Measurements from ENCODE around the gene SLC13A3.

SLC13A3 gene

GRCh38 chr20:46624946-46625345 is 26.3 kb downstream of the SLC13A3 start:
- Histone ChIP-seq H3K4me3 (ENCODE audit: insufficient read depth, low read depth, low read length) (no peak overlapping the region), H3K27me3 (ENCODE audit: control insufficient read depth, insufficient read depth, low read length, poor library complexity, severe bottlenecking) (no peaks in the 10 kb centered on the region), H3K9me3 (ENCODE audit: control insufficient read depth, low read length) (peaks cover 3% of the 10 kb centered on the region), H3K4me1 (ENCODE audit: control insufficient read depth, insufficient read depth, low read length) (peaks cover 32% of the 10 kb centered on the region), H3K27ac (ENCODE audit: insufficient read depth, low read depth, low read length, poor library complexity, severe bottlenecking) (no peak overlapping the region), H3K36me3 (ENCODE audit: control insufficient read depth, insufficient read depth, low read length) (no peaks in the 10 kb centered on the region)
- 87 to 96% methylated on average over 1 to 2 of the region's 2 CpGs for WGBS, 2 experiments

- Histone ChIP-seq H3K27ac (ENCODE audit: insufficient read depth, low read depth, low read length, poor library complexity, severe bottlenecking) (no peak overlapping the region), H3K27me3 (ENCODE audit: control insufficient read depth, insufficient read depth, low read length, poor library complexity, severe bottlenecking) (no peaks in the 10 kb centered on the region), H3K36me3 (ENCODE audit: control insufficient read depth, insufficient read depth, low read length) (no peaks in the 10 kb centered on the region), H3K4me1 (ENCODE audit: control insufficient read depth, insufficient read depth, low read length) (peaks cover 30% of the 10 kb centered on the region), H3K4me3 (ENCODE audit: insufficient read depth, low read depth, low read length) (no peak overlapping the region), H3K9me3 (ENCODE audit: control insufficient read depth, low read length) (peaks cover 3% of the 10 kb centered on the region)
- 0 to 13% methylated on average over 1 of the region's 1 CpG for WGBS, 2 experiments
Measured at GRCh38 chr20:46622165-46622564, 29.1 kb downstream of the SLC13A3 start.

GRCh38 chr20:46621492-46621891 is 29.8 kb downstream of the SLC13A3 start:
- H3K36me3 ChIP-seq (ENCODE audit: control insufficient read depth, insufficient read depth, low read length), result no peaks in the 10 kb centered on the region
- H3K27ac ChIP-seq (ENCODE audit: insufficient read depth, low read depth, low read length, poor library complexity, severe bottlenecking), result no peak overlapping the region
- H3K4me3 ChIP-seq (ENCODE audit: insufficient read depth, low read depth, low read length), result no peak overlapping the region
- peaks cover 3% of the 10 kb centered on the region for H3K9me3 ChIP-seq (ENCODE audit: control insufficient read depth, low read length)
- peaks cover 24% of the 10 kb centered on the region for H3K4me1 ChIP-seq (ENCODE audit: control insufficient read depth, insufficient read depth, low read length)
- H3K27me3 ChIP-seq (ENCODE audit: control insufficient read depth, insufficient read depth, low read length, poor library complexity, severe bottlenecking), result no peaks in the 10 kb centered on the region
- 85 to 86% methylated on average over 4 of the region's 4 CpGs for WGBS, 2 experiments

GRCh38 chr20:46619445-46619844 is 31.8 kb downstream of the SLC13A3 start:
- 93 to 94% methylated on average over 2 of the region's 2 CpGs for whole genome bisulfite sequencing, 2 experiments
- Histone ChIP-seq H3K27me3 (ENCODE audit: control insufficient read depth, insufficient read depth, low read length, poor library complexity, severe bottlenecking) (no peaks in the 10 kb centered on the region), H3K9me3 (ENCODE audit: control insufficient read depth, low read length) (peaks cover 3% of the 10 kb centered on the region), H3K36me3 (ENCODE audit: control insufficient read depth, insufficient read depth, low read length) (no peaks in the 10 kb centered on the region), H3K27ac (ENCODE audit: insufficient read depth, low read depth, low read length, poor library complexity, severe bottlenecking) (no peak overlapping the region), H3K4me3 (ENCODE audit: insufficient read depth, low read depth, low read length) (no peak overlapping the region), H3K4me1 (ENCODE audit: control insufficient read depth, insufficient read depth, low read length) (peaks cover 18% of the 10 kb centered on the region)

GRCh38 chr20:46618316-46619100 is 32.8 kb downstream of the SLC13A3 start:
- Histone ChIP-seq H3K27me3 (ENCODE audit: control insufficient read depth, insufficient read depth, low read length, poor library complexity, severe bottlenecking) (no peaks in the 10 kb centered on the region), H3K9me3 (ENCODE audit: control insufficient read depth, low read length) (no peaks in the 10 kb centered on the region), H3K27ac (ENCODE audit: insufficient read depth, low read depth, low read length, poor library complexity, severe bottlenecking) (no peak overlapping the region), H3K4me3 (ENCODE audit: insufficient read depth, low read depth, low read length) (no peak overlapping the region), H3K4me1 (ENCODE audit: control insufficient read depth, insufficient read depth, low read length) (peaks cover 18% of the 10 kb centered on the region), H3K36me3 (ENCODE audit: control insufficient read depth, insufficient read depth, low read length) (no peaks in the 10 kb centered on the region)
- WGBS, 2 experiments, result 85 to 87% methylated on average over 7 of the region's 7 CpGs

GRCh38 chr20:46614503-46614902 is 36.8 kb downstream of the SLC13A3 start:
- Histone ChIP-seq H3K27me3 (ENCODE audit: control insufficient read depth, insufficient read depth, low read length, poor library complexity, severe bottlenecking) (no peaks in the 10 kb centered on the region), H3K4me3 (ENCODE audit: insufficient read depth, low read depth, low read length) (no peak overlapping the region), H3K27ac (ENCODE audit: insufficient read depth, low read depth, low read length, poor library complexity, severe bottlenecking) (no peak overlapping the region), H3K36me3 (ENCODE audit: control insufficient read depth, insufficient read depth, low read length) (no peaks in the 10 kb centered on the region), H3K4me1 (ENCODE audit: control insufficient read depth, insufficient read depth, low read length) (no peaks in the 10 kb centered on the region), H3K9me3 (ENCODE audit: control insufficient read depth, low read length) (no peaks in the 10 kb centered on the region)
- 91 to 100% methylated on average over 1 of the region's 1 CpG for WGBS, 2 experiments

GRCh38 chr20:46610145-46610544 is 41.1 kb downstream of the SLC13A3 start:
- no peaks in the 10 kb centered on the region for H3K27me3 ChIP-seq (ENCODE audit: control insufficient read depth, insufficient read depth, low read length, poor library complexity, severe bottlenecking)
- 88 to 94% methylated on average over 2 of the region's 2 CpGs for WGBS, 2 experiments
- no peaks in the 10 kb centered on the region for H3K4me1 ChIP-seq (ENCODE audit: control insufficient read depth, insufficient read depth, low read length)
- no peak overlapping the region for H3K27ac ChIP-seq (ENCODE audit: insufficient read depth, low read depth, low read length, poor library complexity, severe bottlenecking)
- H3K9me3 ChIP-seq (ENCODE audit: control insufficient read depth, low read length), result no peaks in the 10 kb centered on the region
- H3K4me3 ChIP-seq (ENCODE audit: insufficient read depth, low read depth, low read length), result no peak overlapping the region
- H3K36me3 ChIP-seq (ENCODE audit: control insufficient read depth, insufficient read depth, low read length), result no peaks in the 10 kb centered on the region

- WGBS, 2 experiments, result 88 to 95% methylated on average over 3 of the region's 4 CpGs
- Histone ChIP-seq H3K4me3 (ENCODE audit: insufficient read depth, low read depth, low read length) (no peak overlapping the region), H3K9me3 (ENCODE audit: control insufficient read depth, low read length) (no peaks in the 10 kb centered on the region), H3K36me3 (ENCODE audit: control insufficient read depth, insufficient read depth, low read length) (no peaks in the 10 kb centered on the region), H3K27ac (ENCODE audit: insufficient read depth, low read depth, low read length, poor library complexity, severe bottlenecking) (no peak overlapping the region), H3K27me3 (ENCODE audit: control insufficient read depth, insufficient read depth, low read length, poor library complexity, severe bottlenecking) (no peaks in the 10 kb centered on the region), H3K4me1 (ENCODE audit: control insufficient read depth, insufficient read depth, low read length) (no peaks in the 10 kb centered on the region)
Measured at GRCh38 chr20:46609043-46609442, 42.2 kb downstream of the SLC13A3 start.

- Histone ChIP-seq H3K9me3 (ENCODE audit: control insufficient read depth, low read length) (no peaks in the 10 kb centered on the region), H3K36me3 (ENCODE audit: control insufficient read depth, insufficient read depth, low read length) (no peaks in the 10 kb centered on the region), H3K4me3 (ENCODE audit: insufficient read depth, low read depth, low read length) (no peak overlapping the region), H3K27ac (ENCODE audit: insufficient read depth, low read depth, low read length, poor library complexity, severe bottlenecking) (no peak overlapping the region), H3K27me3 (ENCODE audit: control insufficient read depth, insufficient read depth, low read length, poor library complexity, severe bottlenecking) (no peaks in the 10 kb centered on the region), H3K4me1 (ENCODE audit: control insufficient read depth, insufficient read depth, low read length) (no peaks in the 10 kb centered on the region)
- WGBS, 2 experiments, result 93 to 97% methylated on average over 8 of the region's 8 CpGs
Measured at GRCh38 chr20:46607849-46608497, 43.3 kb downstream of the SLC13A3 start.

GRCh38 chr20:46607191-46607848 is 43.9 kb downstream of the SLC13A3 start:
- Histone ChIP-seq H3K4me3 (ENCODE audit: insufficient read depth, low read depth, low read length) (no peak overlapping the region), H3K9me3 (ENCODE audit: control insufficient read depth, low read length) (no peaks in the 10 kb centered on the region), H3K36me3 (ENCODE audit: control insufficient read depth, insufficient read depth, low read length) (no peaks in the 10 kb centered on the region), H3K27me3 (ENCODE audit: control insufficient read depth, insufficient read depth, low read length, poor library complexity, severe bottlenecking) (no peaks in the 10 kb centered on the region), H3K4me1 (ENCODE audit: control insufficient read depth, insufficient read depth, low read length) (no peaks in the 10 kb centered on the region), H3K27ac (ENCODE audit: insufficient read depth, low read depth, low read length, poor library complexity, severe bottlenecking) (no peak overlapping the region)
- WGBS, 2 experiments, result 88 to 89% methylated on average over 4 of the region's 4 CpGs
